WTC11 (cell line): ENCODE data around the gene PUS1. TPM values are rescaled to one million over a fixed set of nuclear protein-coding genes. Genes with fewer than 3 reads are reported as not detected.

Source experiments
- ATAC-seq: fragments of 200-7000 bp; cut with Tn5 transposase; 2 replicates; pipeline ENCODE4 v1.10.0; 2021; ENCODE audit warnings: mild to moderate bottlenecking, moderate library complexity
- CTCF ChIA-PET: fragments of 300-600 bp; sonication (Branson Sonifier 250); formaldehyde crosslinking; loops from one replicate; lab custom pipeline; 2021; ENCODE audit warnings: antibody characterized with exemption; lab: Charles Lee
- POLR2A ChIA-PET: fragments of 350-600 bp; sonication (Branson Sonifier 250); formaldehyde crosslinking; loops from one replicate; lab custom pipeline; 2021; ENCODE audit warnings: antibody characterized with exemption; lab: Charles Lee
- DNase-seq: peaks from one replicate; pipeline ENCODE4 v3.0.0; 2021; ENCODE audit warnings: low spot score
- H3K27ac Mint-ChIP-seq: 2 replicates; pipeline ENCODE4 v1.8.0; 2021; ENCODE audit warnings: mixed read lengths
- H3K27me3 Mint-ChIP-seq: 2 replicates; pipeline ENCODE4 v1.8.0; 2021; ENCODE audit warnings: low read depth, mild to moderate bottlenecking, moderate library complexity, mixed read lengths
- H3K36me3 Mint-ChIP-seq: 2 replicates; pipeline ENCODE4 v1.8.0; 2021; ENCODE audit warnings: mixed read lengths
- H3K4me1 Mint-ChIP-seq: 2 replicates; pipeline ENCODE4 v1.8.0; 2022; ENCODE audit warnings: mixed read lengths
- H3K4me3 Mint-ChIP-seq: 2 replicates; pipeline ENCODE4 v1.8.0; 2021; ENCODE audit warnings: mild to moderate bottlenecking, moderate library complexity, mixed read lengths
- H3K9me3 Mint-ChIP-seq: 2 replicates; pipeline ENCODE4 v1.8.0; 2021; ENCODE audit warnings: mixed read lengths
- CREM ChIP-seq: sonication (generic); formaldehyde crosslinking; IDR thresholded peaks from 2 replicates; pipeline ENCODE4 v1.8.1; 2022; ENCODE audit warnings: mild to moderate bottlenecking, missing genetic modification reagents, moderate library complexity
- EMX1 ChIP-seq: fragments of 250-450 bp; sonication (Bioruptor Pico); IDR thresholded peaks from 2 replicates; pipeline ENCODE4 v1.8.0; 2021; ENCODE audit warnings: mild to moderate bottlenecking
- FOXK1 ChIP-seq: sonication (generic); formaldehyde crosslinking; IDR thresholded peaks from 2 replicates; pipeline ENCODE4 v1.8.0; 2022; ENCODE audit warnings: mild to moderate bottlenecking, moderate library complexity, missing genetic modification reagents
- HMGA2 ChIP-seq: fragments of 250-450 bp; sonication (Bioruptor Pico); IDR thresholded peaks from 2 replicates; pipeline ENCODE4 v1.4.0; 2021; ENCODE audit warnings: mild to moderate bottlenecking, moderate library complexity
- SMAD3 ChIP-seq: sonication (generic); formaldehyde crosslinking; IDR thresholded peaks from 2 replicates; pipeline ENCODE4 v1.8.0; 2022; ENCODE audit warnings: missing genetic modification reagents, mild to moderate bottlenecking, borderline replicate concordance
- TP53 ChIP-seq: sonication (generic); formaldehyde crosslinking; IDR thresholded peaks from 2 replicates; pipeline ENCODE4 v1.8.1; 2023; ENCODE audit warnings: mild to moderate bottlenecking, missing genetic modification reagents
- USF1 ChIP-seq: sonication (generic); formaldehyde crosslinking; IDR thresholded peaks from 2 replicates; pipeline ENCODE4 v1.8.0; 2022; ENCODE audit warnings: mild to moderate bottlenecking, missing genetic modification reagents
- ZNF232 ChIP-seq: sonication (generic); formaldehyde crosslinking; IDR thresholded peaks from 2 replicates; pipeline ENCODE4 v1.8.0; 2022; ENCODE audit warnings: mild to moderate bottlenecking, missing genetic modification reagents
- ZNF416 ChIP-seq: fragments of 250-450 bp; sonication (Bioruptor Pico); IDR thresholded peaks from 2 replicates; pipeline ENCODE4 v1.9.0; 2021; ENCODE audit warnings: mild to moderate bottlenecking, inconsistent platforms
- total RNA-seq: library from RNA; stranded (reverse); gene quantifications from 3 replicates; pipeline ENCODE4 v1.2.3, GENCODE V29; 2021
- TF ChIP-seq, protein P1 (sequence below): sonication (generic); formaldehyde crosslinking; IDR thresholded peaks from 2 replicates; pipeline ENCODE4 v1.8.1; 2022; ENCODE audit warnings: mild to moderate bottlenecking, moderate library complexity, missing genetic modification reagents
- TF ChIP-seq, protein P2 (sequence below): sonication (generic); formaldehyde crosslinking; IDR thresholded peaks from 2 replicates; pipeline ENCODE4 v1.8.1; 2022; ENCODE audit warnings: low read depth, missing genetic modification reagents, borderline replicate concordance
- TF ChIP-seq, protein P3 (sequence below): fragments of 200-600 bp; IDR thresholded peaks from 2 replicates; pipeline ENCODE4 v1.8.0; 2022; ENCODE audit warnings: antibody characterized with exemption

Gene PUS1
- total RNA-seq, 1 experiment from 2014 or later = 97.4 TPM

- TF ChIP-seq, protein P1, sequence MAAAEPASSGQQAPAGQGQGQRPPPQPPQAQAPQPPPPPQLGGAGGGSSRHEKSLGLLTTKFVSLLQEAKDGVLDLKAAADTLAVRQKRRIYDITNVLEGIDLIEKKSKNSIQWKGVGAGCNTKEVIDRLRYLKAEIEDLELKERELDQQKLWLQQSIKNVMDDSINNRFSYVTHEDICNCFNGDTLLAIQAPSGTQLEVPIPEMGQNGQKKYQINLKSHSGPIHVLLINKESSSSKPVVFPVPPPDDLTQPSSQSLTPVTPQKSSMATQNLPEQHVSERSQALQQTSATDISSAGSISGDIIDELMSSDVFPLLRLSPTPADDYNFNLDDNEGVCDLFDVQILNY (CRISPR knock-in tag) = no peak
- TF ChIP-seq USF1 (CRISPR knock-in tag) = no peak
Observed at GRCh38 chr12:131916306-131917138, 12.6 kb upstream of the PUS1 start (continued).

DNA sequence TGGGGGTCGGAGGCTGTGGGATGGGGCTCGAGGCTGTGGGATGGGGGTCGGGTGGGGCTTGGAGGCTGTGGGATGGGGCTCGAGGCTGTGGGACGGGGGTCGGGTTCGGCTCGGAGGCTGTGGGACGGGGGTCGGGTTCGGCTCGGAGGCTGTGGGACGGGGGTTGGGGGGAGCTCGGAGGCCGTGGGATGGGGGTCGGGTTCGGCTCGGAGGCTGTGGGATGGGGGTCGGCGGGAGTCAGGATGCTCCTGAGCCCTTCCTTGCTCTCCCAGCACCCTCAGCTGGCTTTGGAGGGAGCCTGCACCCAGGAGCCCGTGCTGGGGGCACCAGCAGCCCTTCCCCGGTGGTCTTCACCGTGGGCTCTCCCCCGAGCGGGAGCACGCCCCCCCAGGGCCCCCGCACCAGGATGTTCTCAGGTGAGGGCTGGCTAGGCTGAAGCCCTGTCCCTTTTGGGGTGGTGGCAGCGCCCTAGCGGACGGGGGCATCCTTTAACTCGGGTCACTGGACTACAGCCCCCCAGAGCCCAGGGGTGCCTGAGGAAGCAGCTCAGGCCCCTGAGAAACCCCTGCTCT is 11.9 kb upstream of the PUS1 start:
- no peak for TF ChIP-seq CREM
- TF ChIP-seq, protein P1 (CRISPR knock-in tag) = no peak
- Mint-ChIP-seq H3K4me3 (no peak overlapping the region), H3K9me3 (no peaks in the 10 kb centered on the region)

GRCh38 chr12:131917711-131918306 is 11.3 kb upstream of the PUS1 start:
- no peaks in the 10 kb centered on the region for H3K4me1 Mint-ChIP-seq
- H3K27ac Mint-ChIP-seq = no peak overlapping the region
- ATAC-seq = no peak
- no peaks in the 10 kb centered on the region for H3K27me3 Mint-ChIP-seq
- H3K4me3 Mint-ChIP-seq = no peak overlapping the region
- peaks cover 13% of the 10 kb centered on the region for H3K36me3 Mint-ChIP-seq
- ChIA-PET CTCF (no interaction called here), POLR2A (interaction anchor here (0.8 kb wide), 1 partner anchor 24 kb away, joined by 3 read pairs; no protein-coding TSS in a partner anchor)
- no peaks in the 10 kb centered on the region for H3K9me3 Mint-ChIP-seq
- TF ChIP-seq TP53 (CRISPR knock-in tag) = no peak
- no peak for TF ChIP-seq EMX1 (CRISPR knock-in tag)
- TF ChIP-seq HMGA2 = no peak
- TF ChIP-seq, protein P2, sequence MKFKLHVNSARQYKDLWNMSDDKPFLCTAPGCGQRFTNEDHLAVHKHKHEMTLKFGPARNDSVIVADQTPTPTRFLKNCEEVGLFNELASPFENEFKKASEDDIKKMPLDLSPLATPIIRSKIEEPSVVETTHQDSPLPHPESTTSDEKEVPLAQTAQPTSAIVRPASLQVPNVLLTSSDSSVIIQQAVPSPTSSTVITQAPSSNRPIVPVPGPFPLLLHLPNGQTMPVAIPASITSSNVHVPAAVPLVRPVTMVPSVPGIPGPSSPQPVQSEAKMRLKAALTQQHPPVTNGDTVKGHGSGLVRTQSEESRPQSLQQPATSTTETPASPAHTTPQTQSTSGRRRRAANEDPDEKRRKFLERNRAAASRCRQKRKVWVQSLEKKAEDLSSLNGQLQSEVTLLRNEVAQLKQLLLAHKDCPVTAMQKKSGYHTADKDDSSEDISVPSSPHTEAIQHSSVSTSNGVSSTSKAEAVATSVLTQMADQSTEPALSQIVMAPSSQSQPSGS (CRISPR knock-in tag) = no peak
- TF ChIP-seq FOXK1 = no peak
- TF ChIP-seq SMAD3 = no peak
- TF ChIP-seq, protein P3, sequence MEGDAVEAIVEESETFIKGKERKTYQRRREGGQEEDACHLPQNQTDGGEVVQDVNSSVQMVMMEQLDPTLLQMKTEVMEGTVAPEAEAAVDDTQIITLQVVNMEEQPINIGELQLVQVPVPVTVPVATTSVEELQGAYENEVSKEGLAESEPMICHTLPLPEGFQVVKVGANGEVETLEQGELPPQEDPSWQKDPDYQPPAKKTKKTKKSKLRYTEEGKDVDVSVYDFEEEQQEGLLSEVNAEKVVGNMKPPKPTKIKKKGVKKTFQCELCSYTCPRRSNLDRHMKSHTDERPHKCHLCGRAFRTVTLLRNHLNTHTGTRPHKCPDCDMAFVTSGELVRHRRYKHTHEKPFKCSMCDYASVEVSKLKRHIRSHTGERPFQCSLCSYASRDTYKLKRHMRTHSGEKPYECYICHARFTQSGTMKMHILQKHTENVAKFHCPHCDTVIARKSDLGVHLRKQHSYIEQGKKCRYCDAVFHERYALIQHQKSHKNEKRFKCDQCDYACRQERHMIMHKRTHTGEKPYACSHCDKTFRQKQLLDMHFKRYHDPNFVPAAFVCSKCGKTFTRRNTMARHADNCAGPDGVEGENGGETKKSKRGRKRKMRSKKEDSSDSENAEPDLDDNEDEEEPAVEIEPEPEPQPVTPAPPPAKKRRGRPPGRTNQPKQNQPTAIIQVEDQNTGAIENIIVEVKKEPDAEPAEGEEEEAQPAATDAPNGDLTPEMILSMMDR = no peak
- no peak for TF ChIP-seq ZNF416 (CRISPR knock-in tag)
- no peak for TF ChIP-seq ZNF232 (CRISPR knock-in tag)
- no peak for DNase-seq

More for the DNA sequence above, 11.9 kb upstream of the PUS1 start:
- Mint-ChIP-seq H3K27me3 (no peaks in the 10 kb centered on the region), H3K4me1 (no peaks in the 10 kb centered on the region), H3K36me3 (peaks cover 13% of the 10 kb centered on the region), H3K27ac (no peak overlapping the region)
- ChIA-PET CTCF (no interaction called here), POLR2A (interaction anchor here (0.8 kb wide), 1 partner anchor 24 kb away, joined by 3 read pairs; no protein-coding TSS in a partner anchor)
- DNase-seq = no peak
- no peak for ATAC-seq
